Trophoblast cell (in vitro differentiated cells and primary cell): ENCODE measurements around the gene HELZ2.

Source experiments
- DNase-seq, 2 donors: peaks; one replicate each; pipeline ENCODE4 v3.0.0-alpha.2; 2016
- H2AFZ ChIP-seq: 2 replicates; pipeline ENCODE4 v1.6.1; 2013; ENCODE audit warnings: low read length, moderate library complexity, mild to moderate bottlenecking; ENCODE audit not compliant: insufficient read depth, poor library complexity
- H2AK5ac ChIP-seq: 2 replicates; pipeline ENCODE4 v1.6.1; 2013; ENCODE audit warnings: mild to moderate bottlenecking, low read length
- H2BK120ac ChIP-seq: 2 replicates; pipeline ENCODE4 v1.6.1; 2013; ENCODE audit warnings: low read length, mild to moderate bottlenecking, moderate library complexity; ENCODE audit not compliant: insufficient read depth, poor library complexity
- H2BK12ac ChIP-seq: 2 replicates; pipeline ENCODE4 v1.6.1; 2013; ENCODE audit warnings: mild to moderate bottlenecking, low read length, moderate library complexity
- H2BK5ac ChIP-seq: 2 replicates; pipeline ENCODE4 v1.6.1; 2013; ENCODE audit warnings: low read length, low read depth, moderate library complexity, mild to moderate bottlenecking; ENCODE audit not compliant: poor library complexity
- H3K14ac ChIP-seq: 2 replicates; pipeline ENCODE4 v1.6.1; 2013; ENCODE audit warnings: mild to moderate bottlenecking, low read length
- H3K18ac ChIP-seq: 2 replicates; pipeline ENCODE4 v1.6.1; 2013; ENCODE audit warnings: mild to moderate bottlenecking, low read length
- H3K23ac ChIP-seq: 2 replicates; pipeline ENCODE4 v1.6.1; 2013; ENCODE audit warnings: low read length
- H3K27ac ChIP-seq: 2 replicates; pipeline ENCODE4 v1.5.1; 2013; ENCODE audit warnings: low read depth, mild to moderate bottlenecking, inconsistent platforms, low read length, moderate library complexity
- H3K27me3 ChIP-seq: 2 replicates; pipeline ENCODE4 v1.6.1; 2013; ENCODE audit warnings: inconsistent platforms, mild to moderate bottlenecking, low read length, moderate library complexity; ENCODE audit not compliant: insufficient read depth
- H3K36me3 ChIP-seq, 2 experiments: 1 replicate in 1 of 2; 2 replicates in 1 of 2; pipeline ENCODE4 v1.6.1; 2013; ENCODE audit warnings: low read length in 2 of 2, mild to moderate bottlenecking in 2 of 2, moderate library complexity in 1 of 2; ENCODE audit not compliant: insufficient read depth in 2 of 2, control insufficient read depth in 1 of 2
- H3K4ac ChIP-seq: 2 replicates; pipeline ENCODE4 v1.6.1; 2013; ENCODE audit warnings: low read depth, mild to moderate bottlenecking, low read length, moderate library complexity
- H3K4me1 ChIP-seq, 2 experiments: 1 replicate in 1 of 2; 2 replicates in 1 of 2; pipeline ENCODE4 v1.6.1; 2013; ENCODE audit warnings: low read length in 2 of 2, mild to moderate bottlenecking in 2 of 2, moderate library complexity in 1 of 2; ENCODE audit not compliant: insufficient read depth in 2 of 2, control insufficient read depth in 1 of 2
- H3K4me2 ChIP-seq: 2 replicates; pipeline ENCODE4 v1.6.1; 2013; ENCODE audit warnings: inconsistent platforms, mild to moderate bottlenecking, low read length, moderate library complexity
- H3K4me3 ChIP-seq: 2 replicates; pipeline ENCODE4 v1.5.1; 2013; ENCODE audit warnings: mild to moderate bottlenecking, low read depth, low read length, inconsistent platforms
- H3K79me1 ChIP-seq: one replicate; pipeline ENCODE4 v1.6.1; 2013; ENCODE audit warnings: low read length
- H3K79me2 ChIP-seq: 2 replicates; pipeline ENCODE4 v1.6.1; 2013; ENCODE audit warnings: low read length, mild to moderate bottlenecking; ENCODE audit not compliant: control insufficient read depth, insufficient read depth, poor library complexity
- H3K9ac ChIP-seq: 2 replicates; pipeline ENCODE4 v1.6.1; 2013; ENCODE audit warnings: mild to moderate bottlenecking, low read length
- H3K9me3 ChIP-seq: 2 replicates; pipeline ENCODE4 v1.6.1; 2013; ENCODE audit warnings: low read depth, mild to moderate bottlenecking, control low read depth, inconsistent platforms, low read length; ENCODE audit not compliant: insufficient read depth
- H4K12ac ChIP-seq: 2 replicates; pipeline ENCODE4 v1.6.1; 2013; ENCODE audit warnings: low read depth, mild to moderate bottlenecking, low read length, moderate library complexity
- H4K8ac ChIP-seq: 2 replicates; pipeline ENCODE4 v1.6.1; 2013; ENCODE audit warnings: low read depth, mild to moderate bottlenecking, low read length, moderate library complexity
- H4K91ac ChIP-seq: one replicate; pipeline ENCODE4 v1.6.1; 2013; ENCODE audit warnings: low read depth, mild to moderate bottlenecking, low read length, moderate library complexity
- WGBS: extraction: QIAGEN DNeasy Blood & Tissue Kit; methylation state at CpG from one replicate; pipeline ENCODE4 v1.1.7; 2013; ENCODE audit warnings: missing lambda C conversion rate; ENCODE audit not compliant: insufficient read length, insufficient coverage; ENCODE audit errors: extremely low coverage; 5-methylcytosine and 5-hydroxymethylcytosine counted together

Gene HELZ2

GRCh38 chr20:63568986-63569949, 4.8 kb downstream of the HELZ2 start:
- Histone ChIP-seq H4K91ac (no peak overlapping the region), H2BK5ac (no peak overlapping the region), H3K14ac (no peak overlapping the region), H3K23ac (no peak overlapping the region), H4K12ac (no peak overlapping the region), H3K9me3 (peaks cover 5% of the 10 kb centered on the region), H3K4me2 (no peak overlapping the region), H2AK5ac (no peak overlapping the region), H3K36me3 (peaks cover 13 to 26% of the 10 kb centered on the region in 2 experiments), H3K4me1 (peaks cover under 1 to 8% of the 10 kb centered on the region in 2 experiments), H3K79me2 (peaks cover 3% of the 10 kb centered on the region), H3K27me3 (no peaks in the 10 kb centered on the region), H2BK12ac (no peak overlapping the region), H4K8ac (no peak overlapping the region), H3K79me1 (peaks cover 4% of the 10 kb centered on the region), H3K9ac (no peak overlapping the region), H3K4ac (no peak overlapping the region), H3K27ac (no peak overlapping the region), H3K18ac (no peak overlapping the region), H2BK120ac (no peak overlapping the region), H3K4me3 (no peak overlapping the region), H2AFZ (no peak overlapping the region)
- WGBS: no CpG with 5 or more reads among the region's 46 CpGs
- DNase-seq: no peak

- Histone ChIP-seq H3K9ac (no peak overlapping the region), H3K14ac (no peak overlapping the region), H3K23ac (no peak overlapping the region), H3K27me3 (no peaks in the 10 kb centered on the region), H2AFZ (no peak overlapping the region), H3K36me3 (peaks cover 13 to 34% of the 10 kb centered on the region in 2 experiments), H2BK120ac (no peak overlapping the region), H2BK5ac (no peak overlapping the region), H3K4me2 (no peak overlapping the region), H3K27ac (no peak overlapping the region), H3K4me1 (peaks cover 0 to 3% of the 10 kb centered on the region in 2 experiments), H2BK12ac (no peak overlapping the region), H4K91ac (no peak overlapping the region), H4K12ac (no peak overlapping the region), H4K8ac (no peak overlapping the region), H3K18ac (no peak overlapping the region), H3K9me3 (peaks cover 6% of the 10 kb centered on the region), H3K4ac (no peak overlapping the region), H3K79me1 (no peaks in the 10 kb centered on the region), H3K4me3 (no peak overlapping the region), H3K79me2 (no peaks in the 10 kb centered on the region), H2AK5ac (no peak overlapping the region)
- no CpG with 5 or more reads among the region's 43 CpGs for WGBS
- DNase-seq: no peak
These were observed 5.7 kb downstream of the HELZ2 start for GRCh38 chr20:63568170-63568981.

GRCh38 chr20:63567386-63568169, 6.5 kb downstream of the HELZ2 start:
- H3K23ac ChIP-seq: no peak overlapping the region
- H4K91ac ChIP-seq: no peak overlapping the region
- H3K4me2 ChIP-seq: no peak overlapping the region
- H3K79me1 ChIP-seq: no peaks in the 10 kb centered on the region
- DNase-seq: peak; percentile 25 to 33
- H3K36me3 ChIP-seq: peaks cover 13 to 41% of the 10 kb centered on the region in 2 experiments
- no peak overlapping the region for H3K14ac ChIP-seq
- H2BK120ac ChIP-seq: no peak overlapping the region
- no peak overlapping the region for H3K4ac ChIP-seq
- H4K12ac ChIP-seq: no peak overlapping the region
- no peak overlapping the region for H4K8ac ChIP-seq
- no peak overlapping the region for H2BK5ac ChIP-seq
- H3K4me3 ChIP-seq: no peak overlapping the region
- no peak overlapping the region for H2BK12ac ChIP-seq
- no peaks in the 10 kb centered on the region for H3K79me2 ChIP-seq
- WGBS: no CpG with 5 or more reads among the region's 37 CpGs
- H3K27ac ChIP-seq: no peak overlapping the region
- no peak overlapping the region for H2AFZ ChIP-seq
- H3K18ac ChIP-seq: no peak overlapping the region
- H3K9me3 ChIP-seq: peaks cover 6% of the 10 kb centered on the region
- H2AK5ac ChIP-seq: no peak overlapping the region
- H3K27me3 ChIP-seq: no peaks in the 10 kb centered on the region
- no peak overlapping the region for H3K9ac ChIP-seq
- H3K4me1 ChIP-seq: no peaks in the 10 kb centered on the region

GRCh38 chr20:63567136-63567385, 7.0 kb downstream of the HELZ2 start:
- H3K79me1 ChIP-seq: no peaks in the 10 kb centered on the region
- no peak overlapping the region for H2BK5ac ChIP-seq
- H3K4me1 ChIP-seq: no peaks in the 10 kb centered on the region
- H3K4me2 ChIP-seq: no peak overlapping the region
- no peak overlapping the region for H4K12ac ChIP-seq
- WGBS: no CpG with 5 or more reads among the region's 22 CpGs
- H3K36me3 ChIP-seq: peaks cover 17 to 42% of the 10 kb centered on the region in 2 experiments
- no peak overlapping the region for H3K23ac ChIP-seq
- no peak overlapping the region for H3K18ac ChIP-seq
- no peak overlapping the region for H2AK5ac ChIP-seq
- peak in 1 of 2 donors; percentile 18 for DNase-seq
- H2AFZ ChIP-seq: no peak overlapping the region
- no peak overlapping the region for H3K4me3 ChIP-seq
- peaks cover 6% of the 10 kb centered on the region for H3K9me3 ChIP-seq
- H2BK12ac ChIP-seq: no peak overlapping the region
- H4K91ac ChIP-seq: no peak overlapping the region
- H3K9ac ChIP-seq: no peak overlapping the region
- no peak overlapping the region for H4K8ac ChIP-seq
- no peak overlapping the region for H3K4ac ChIP-seq
- H2BK120ac ChIP-seq: no peak overlapping the region
- no peak overlapping the region for H3K27ac ChIP-seq
- H3K14ac ChIP-seq: no peak overlapping the region
- no peaks in the 10 kb centered on the region for H3K27me3 ChIP-seq
- no peaks in the 10 kb centered on the region for H3K79me2 ChIP-seq
